Pons (tissue), 1 donor: ENCODE measurements around the gene PKLR.
"Not testable (repeated sequence)": the region's sequence is repeated elsewhere in the genome, so short reads cannot be mapped to it uniquely, and the experiment has no call there.

ENCODE experiments used
- DNase-seq: peaks from one replicate; pipeline ENCODE4 v3.0.0-alpha.2; 2016; ENCODE audit warnings: low spot score

The PKLR gene

GRCh38 chr1:155255243-155256007 is 45.8 kb downstream of the PKLR start, which contains the start of gene ENTREP3:
Gene ENTREP3 (minus strand): TSS chr1:155255483. CDS start chr1:155254877, 606 bp downstream.
- peak; percentile 81 for DNase-seq

DNA sequence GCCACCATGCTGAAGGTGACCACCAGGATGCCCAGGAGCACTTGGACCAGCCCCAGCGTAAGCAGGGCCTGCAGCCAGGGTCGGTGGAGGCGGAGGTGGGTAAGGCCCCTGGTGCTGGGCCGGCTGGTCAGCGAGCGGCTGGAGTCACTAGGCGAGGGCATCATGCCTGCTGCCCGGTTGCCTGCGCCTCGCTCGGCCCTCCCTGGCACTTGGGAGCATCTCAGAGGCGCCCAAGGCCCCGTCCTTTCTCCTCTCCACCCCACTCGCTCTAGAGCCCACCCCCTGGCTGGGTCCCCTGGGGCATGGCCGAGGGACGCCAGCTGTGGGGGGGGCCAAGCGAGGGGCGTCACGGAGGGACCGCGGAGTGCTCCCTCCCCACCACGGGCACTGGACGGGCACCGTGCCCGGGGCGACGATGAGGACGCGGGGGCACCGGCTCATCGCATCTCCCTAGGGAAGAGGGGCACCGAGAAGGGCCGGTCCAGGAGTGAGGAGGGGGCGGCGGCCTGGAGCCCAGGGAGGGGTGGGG is 46.5 kb downstream of the PKLR start:
- no peak for DNase-seq

DNA sequence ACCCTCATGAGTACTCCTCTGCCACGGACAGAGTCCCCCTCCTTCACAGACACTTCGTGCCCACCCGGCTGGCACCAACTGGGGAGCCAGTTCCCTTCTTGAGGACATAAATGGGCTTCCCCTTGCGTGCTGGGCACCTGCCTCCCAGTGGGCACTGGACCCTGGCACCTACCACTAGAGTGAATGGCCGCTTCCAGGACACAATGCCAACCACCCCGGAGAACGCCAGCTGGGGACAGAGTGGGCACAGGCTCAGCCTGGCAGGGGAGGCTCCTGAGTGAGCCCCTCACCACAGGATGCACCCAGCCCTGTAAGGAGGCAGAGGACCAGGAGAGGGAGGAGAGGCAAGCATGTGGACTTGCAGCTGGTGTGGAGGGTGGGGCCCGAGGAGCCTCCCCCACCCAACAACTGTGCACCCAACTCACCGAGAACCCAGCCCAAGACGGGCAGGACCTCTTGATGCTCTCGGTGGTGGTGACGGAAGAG is 47.0 kb downstream of the PKLR start:
- DNase-seq = no peak

DNA sequence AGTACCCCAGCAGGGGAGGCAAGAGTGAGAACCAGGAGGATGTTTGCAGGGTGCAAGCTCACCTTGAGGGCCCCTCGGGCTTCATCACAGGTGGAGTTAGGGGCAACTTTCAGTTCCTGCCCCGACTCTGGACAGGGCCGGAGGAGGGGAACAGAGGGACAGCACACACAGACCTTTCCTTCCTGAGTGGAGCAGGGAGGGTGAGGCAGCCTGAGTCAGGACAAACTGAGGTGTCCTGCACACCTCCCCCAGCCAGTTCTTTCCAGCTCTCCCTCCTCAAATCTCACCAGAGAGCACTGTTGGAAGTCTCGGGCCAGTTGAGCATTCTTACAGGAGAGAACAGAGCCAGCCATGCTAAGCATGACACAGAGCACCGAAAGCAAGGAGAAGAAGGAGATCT is 47.4 kb downstream of the PKLR start:
- no peak for DNase-seq

DNA sequence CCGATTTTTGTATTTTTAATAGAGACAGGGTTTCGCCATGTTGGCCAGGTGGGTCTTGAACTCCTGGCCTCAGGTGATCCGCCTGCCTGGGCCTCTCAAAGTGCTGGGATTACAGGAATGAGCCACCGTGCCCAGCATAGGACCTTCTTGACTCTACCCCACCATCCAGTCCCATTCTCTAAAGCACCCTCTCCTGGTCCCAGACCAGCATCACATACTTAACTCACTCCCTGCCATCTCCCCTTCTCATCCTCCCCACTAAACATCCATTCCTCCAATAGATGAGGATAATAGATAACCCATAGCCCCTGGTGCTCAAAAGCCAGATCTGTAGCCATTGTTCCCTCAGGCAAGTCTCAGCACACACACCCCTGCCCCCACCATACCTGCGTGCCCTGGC is 48.0 kb downstream of the PKLR start:
- no peak for DNase-seq

GRCh38 chr1:155251566-155251965 is 49.7 kb downstream of the PKLR start:
- DNase-seq = no peak

DNA sequence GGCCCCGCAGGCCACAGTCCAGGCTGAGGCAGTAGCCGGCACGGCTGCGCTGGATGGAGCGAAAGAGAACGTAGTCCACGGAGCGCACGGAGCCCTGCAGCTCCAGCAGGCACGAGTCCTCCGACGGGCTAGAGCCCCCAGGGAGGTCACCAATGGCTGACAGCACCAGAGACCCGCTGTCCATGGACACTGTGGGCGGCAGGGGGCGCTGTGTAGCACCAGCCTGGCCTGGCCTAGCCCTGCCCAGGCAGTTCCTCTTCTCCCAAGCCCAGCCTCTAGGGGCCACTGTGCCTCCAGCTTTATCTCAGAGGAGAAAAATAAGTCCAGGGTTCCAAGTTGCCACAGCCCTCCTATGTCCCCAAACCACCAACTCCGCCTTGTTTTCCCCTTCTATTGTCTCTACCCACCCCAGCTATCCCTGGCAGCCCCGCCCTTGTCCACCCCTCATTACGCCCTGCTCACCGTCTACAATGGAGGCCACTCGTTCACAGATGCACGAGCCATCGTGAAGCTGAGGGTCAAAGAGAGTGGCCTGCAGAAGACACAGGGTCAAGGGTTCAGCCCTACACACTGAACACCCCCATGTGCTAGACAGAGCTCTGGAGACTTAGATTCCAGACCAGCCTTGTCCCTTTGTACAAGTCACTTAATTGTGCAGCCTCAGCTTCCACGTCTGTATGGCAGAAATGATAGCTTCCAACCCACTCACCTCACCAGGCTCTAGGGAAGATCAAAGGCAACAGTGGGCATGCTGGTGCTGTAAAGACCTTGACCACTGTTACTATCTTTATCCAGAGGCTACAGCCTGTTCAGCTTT is 50.4 kb downstream of the PKLR start:
- DNase-seq = peak; percentile 94

GRCh38 chr1:155250246-155250632 is 51.0 kb downstream of the PKLR start:
- no peak for DNase-seq

DNA sequence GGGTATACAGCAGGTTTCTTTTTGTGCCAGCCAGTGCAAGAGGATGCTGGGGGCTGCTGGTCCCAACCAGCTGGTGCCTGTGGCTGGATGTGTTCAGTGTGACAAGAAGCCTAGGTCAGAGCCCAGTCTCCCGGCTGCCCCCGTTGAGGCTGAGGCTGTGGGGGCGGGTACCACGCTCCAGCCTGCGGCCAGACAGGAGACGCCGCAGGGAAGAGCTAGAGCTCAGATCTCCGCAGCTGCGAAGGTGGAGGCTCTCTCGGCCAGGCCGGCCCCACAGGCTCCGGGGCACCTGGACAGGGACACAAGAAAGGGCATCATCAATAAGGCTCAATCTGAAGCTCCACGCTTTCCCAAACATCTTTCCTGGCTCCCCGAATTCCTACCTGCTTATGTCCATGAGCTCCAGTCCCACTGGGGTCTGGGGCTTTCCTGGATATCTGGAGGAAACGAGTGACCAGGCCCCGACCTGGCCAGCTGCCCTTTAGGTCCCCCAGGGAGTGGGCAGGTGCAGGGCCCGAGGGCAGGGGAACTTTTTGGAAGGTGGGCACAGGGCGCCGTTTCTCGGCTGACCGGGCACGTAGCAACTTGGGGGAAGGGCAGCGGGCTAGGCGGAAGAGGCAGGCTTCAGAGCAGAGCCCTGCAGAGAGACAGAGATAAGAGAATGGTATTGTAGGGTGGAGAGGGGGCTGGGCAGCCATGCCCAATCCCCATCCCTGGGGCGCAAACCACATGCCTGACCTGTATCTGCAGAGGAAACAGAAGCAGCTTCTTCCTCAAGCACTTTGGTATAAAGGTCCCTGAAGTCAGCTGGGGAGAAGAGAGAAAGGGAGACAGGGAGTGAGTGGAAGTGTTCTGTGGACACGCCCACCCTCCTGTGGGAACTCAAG is 53.3 kb downstream of the PKLR start:
- DNase-seq = no peak

GRCh38 chr1:155246796-155247195 is 54.4 kb downstream of the PKLR start:
- DNase-seq = not testable (repeated sequence)

GRCh38 chr1:155245163-155245524 is 56.1 kb downstream of the PKLR start:
- DNase-seq = no peak

DNA sequence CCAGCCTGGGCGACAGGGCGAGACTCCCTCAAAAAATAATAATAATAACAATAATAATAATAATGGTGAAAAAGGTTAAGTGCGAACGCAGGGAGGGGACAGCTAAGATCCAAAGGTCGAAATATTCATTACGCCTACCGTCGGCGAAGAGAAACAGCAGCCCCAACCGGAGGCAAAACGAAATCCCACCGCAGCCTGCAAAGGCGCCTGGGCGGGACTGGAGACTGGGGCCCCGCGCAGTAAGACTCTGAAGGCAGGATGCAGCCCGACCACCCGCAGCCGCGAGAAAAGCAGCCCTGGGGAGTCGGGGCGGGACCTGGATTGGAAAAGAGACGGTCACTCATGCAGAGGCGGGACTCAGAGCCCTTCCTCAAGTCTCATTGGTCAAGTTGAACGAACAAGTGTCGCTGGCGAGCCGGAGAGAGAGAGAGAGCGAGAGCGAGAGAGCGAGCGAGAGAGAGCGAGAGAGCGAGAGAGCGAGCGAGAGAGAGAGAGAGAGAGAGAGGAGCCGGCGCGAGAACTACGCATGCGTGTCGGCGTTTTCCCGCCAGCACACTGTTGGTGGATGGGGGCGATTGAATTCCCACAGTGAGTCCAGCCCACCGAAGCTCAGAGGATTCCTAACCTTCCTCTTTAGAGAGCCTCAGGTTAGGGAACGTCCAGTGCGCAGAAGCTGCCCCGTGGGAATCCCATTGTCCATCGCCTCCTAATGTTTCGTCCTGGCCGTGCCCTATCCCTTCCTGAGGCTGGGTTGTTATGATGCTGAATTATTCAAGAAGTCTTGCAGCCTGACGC is 56.7 kb downstream of the PKLR start:
- peak; percentile 100 for DNase-seq

GRCh38 chr1:155242805-155243358 is 58.4 kb downstream of the PKLR start:
- DNase-seq = peak; percentile 41

DNA sequence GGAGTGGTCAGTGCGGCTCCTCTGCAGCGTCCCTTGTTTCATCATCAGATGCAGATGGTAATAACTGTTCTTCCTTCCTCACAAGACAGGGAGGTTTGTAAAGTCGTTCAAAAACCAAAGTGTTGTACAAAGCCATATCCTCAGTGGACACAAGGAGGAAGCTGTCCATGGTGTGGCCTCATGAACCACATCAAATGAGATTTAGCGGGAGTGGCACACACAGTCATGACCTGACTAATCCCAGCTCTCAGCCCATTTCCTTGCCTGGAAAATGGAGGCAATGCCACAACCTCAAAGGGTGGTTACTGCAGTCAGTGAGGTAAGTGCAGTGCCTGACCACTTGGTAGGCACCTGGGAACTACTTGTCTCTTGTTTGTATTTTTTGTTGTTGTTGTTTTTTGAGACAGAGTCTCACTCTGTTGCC is 59.4 kb downstream of the PKLR start:
- DNase-seq = no peak

- peak; percentile 95 for DNase-seq
These were observed 60.1 kb downstream of the PKLR start for GRCh38 chr1:155241069-155241679.
